ENCODE measurements around the gene CELF4.
"Not testable (repeated sequence)": the region's sequence is repeated elsewhere in the genome, so short reads cannot be mapped to it uniquely, and the experiment has no call there.

Gene CELF4

GRCh38 chr18:37473195-37473840, 92.3 kb downstream of the CELF4 start:
- FAIRE-seq (no peak), DNase-seq (ENCODE audit: low spot score) (no peak)

DNA sequence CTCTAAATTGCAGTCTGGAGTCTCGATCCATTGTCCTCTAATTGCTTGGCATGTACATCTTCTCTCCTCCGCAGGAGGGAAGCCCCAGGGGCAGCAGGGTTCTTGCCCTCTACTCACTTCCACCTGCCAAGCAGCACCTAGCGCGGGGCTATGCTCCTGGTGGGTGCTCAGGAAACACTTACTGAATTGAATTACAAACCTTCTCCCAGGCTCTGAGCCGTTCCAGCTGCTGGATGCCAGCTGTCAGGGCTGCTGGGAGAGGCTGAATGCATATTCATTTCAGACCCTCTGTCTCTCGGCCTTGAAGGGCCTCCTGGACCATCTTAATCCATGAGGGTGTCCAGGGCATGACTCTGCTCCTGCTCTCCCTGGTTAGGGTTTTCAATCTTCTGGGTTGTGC, 94.0 kb downstream of the CELF4 start:
- FAIRE-seq (no peak), DNase-seq (ENCODE audit: low spot score) (no peak)

DNA sequence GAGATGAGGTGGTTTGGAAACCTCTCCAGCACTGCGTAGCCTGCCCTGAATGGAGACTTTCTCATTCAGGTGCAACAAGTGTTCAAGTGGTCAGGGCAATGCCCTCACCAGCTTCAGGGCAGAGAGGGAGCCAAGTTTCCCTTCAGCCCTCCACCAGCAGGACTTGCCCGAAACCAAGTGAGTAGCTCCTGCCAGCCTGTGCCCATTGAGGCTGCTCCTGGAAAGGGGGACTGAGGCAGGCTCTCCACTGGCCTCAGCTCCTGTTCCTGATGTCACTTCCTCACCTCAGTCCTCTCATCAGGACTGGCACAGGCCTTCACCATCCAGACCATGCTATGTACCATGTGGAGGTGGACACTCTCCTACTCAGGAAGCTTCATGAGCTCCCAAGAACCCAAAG, 94.6 kb downstream of the CELF4 start:
- FAIRE-seq (no peak), DNase-seq (ENCODE audit: low spot score) (no peak)

DNA sequence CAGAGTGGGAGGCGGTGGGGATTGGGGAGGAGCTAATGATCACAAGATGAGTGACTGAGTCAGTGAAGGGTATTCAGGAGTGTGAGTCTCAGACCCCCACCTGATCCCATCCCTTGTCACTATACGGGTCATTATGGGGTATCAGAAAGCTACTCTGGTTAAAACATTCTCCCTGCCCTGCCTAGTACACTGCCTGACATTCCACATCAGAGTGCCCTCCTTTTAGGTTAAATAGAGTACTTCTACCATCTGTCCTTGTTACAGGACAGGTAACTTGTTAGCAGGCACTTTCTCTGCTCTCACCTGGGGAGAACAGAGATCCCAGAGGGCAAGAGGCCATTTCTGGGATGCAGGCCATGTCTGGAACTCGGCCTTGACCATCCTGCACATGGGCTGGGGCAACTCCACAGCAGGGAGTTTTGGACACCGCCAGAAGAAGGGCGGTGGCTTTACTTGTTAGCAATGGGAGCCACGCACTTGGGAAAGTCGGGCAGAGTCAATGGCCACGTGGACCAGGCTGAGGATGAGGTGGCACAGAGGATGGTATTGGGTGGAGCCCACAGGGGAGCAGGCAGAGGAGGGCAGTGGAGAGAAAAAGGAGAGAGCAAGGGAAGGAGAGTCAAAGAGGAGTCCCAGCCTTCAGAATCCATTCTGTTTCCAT, 98.5 kb downstream of the CELF4 start:
- no peak for FAIRE-seq
- no peak for DNase-seq (ENCODE audit: low spot score)

GRCh38 chr18:37465958-37466357, 99.6 kb downstream of the CELF4 start:
- DNase-seq (ENCODE audit: low spot score): no peak
- no peak for FAIRE-seq

- DNase-seq (ENCODE audit: low spot score) (no peak), FAIRE-seq (no peak)
Measured at GRCh38 chr18:37464257-37464656, 101.3 kb downstream of the CELF4 start.

DNA sequence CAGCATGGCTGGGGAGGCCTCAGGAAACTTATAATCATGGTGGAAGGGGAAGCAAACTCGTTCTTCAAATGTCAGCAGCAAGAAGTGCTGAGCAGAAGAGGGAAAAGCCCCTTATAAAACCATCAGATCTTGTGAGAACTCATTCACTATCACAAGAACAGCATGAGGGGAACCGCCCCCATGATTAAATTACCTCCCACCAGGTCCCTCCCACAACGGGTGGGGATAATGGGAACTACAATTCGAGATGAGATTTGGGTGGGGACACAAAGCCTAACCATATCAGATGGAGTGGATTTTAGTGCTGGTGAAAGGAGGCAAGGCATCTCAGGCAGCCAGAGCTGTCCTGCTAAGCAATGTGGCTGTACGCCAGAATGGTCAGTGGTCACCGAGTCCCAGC, 104.3 kb downstream of the CELF4 start:
- not testable (repeated sequence) for DNase-seq (ENCODE audit: low spot score); FAIRE-seq

- no peak for DNase-seq (ENCODE audit: low spot score)
- no peak for FAIRE-seq
Measured at GRCh38 chr18:37460604-37461003, 105.0 kb downstream of the CELF4 start.

DNA sequence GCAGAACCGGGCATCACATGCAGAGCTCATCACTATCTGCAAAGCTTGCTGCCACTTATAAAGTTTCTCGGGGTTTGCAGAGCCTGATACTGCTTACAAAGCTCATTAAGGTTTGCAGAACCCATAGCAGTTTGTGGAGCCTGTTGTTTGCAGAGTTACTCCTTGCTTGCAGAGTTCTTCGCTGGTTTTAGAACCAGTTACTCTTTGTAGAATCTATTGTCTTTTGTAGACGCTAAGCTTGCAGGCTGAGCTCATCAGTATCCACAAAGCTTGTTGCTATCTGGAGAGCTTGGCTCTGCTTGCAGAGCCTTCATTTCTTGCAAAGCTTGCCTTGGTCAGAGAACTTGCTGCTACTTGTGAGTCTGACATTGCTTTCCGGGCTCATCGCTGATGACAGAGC, 106.9 kb downstream of the CELF4 start:
- FAIRE-seq (no peak), DNase-seq (ENCODE audit: low spot score) (no peak)

- no peak for DNase-seq (ENCODE audit: low spot score)
- FAIRE-seq: no peak
Measured at GRCh38 chr18:37457753-37458152, 107.8 kb downstream of the CELF4 start.

DNA sequence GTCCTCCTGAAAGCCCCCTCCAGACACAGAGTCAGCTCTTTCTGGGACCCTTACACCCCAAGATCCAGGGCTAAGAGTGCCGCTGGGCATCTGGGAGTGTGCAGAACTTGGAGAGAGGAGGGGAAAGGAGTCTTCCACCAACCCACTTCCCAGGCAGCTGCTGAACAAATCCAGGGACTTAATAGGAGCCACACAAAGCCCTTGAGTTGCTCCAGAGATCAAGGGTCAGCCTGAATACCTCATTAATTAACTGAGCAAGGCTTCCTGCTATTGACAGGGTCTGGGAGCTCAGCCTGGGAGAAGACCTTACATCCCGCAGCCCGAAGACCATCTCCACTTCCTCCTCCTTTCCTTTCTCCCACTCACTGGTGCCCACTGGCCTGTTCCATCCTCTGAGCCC, 108.3 kb downstream of the CELF4 start:
- DNase-seq (ENCODE audit: low spot score): no peak
- FAIRE-seq: no peak

- no peak for FAIRE-seq
Measured at GRCh38 chr18:37456873-37457272, 108.7 kb downstream of the CELF4 start.

DNA sequence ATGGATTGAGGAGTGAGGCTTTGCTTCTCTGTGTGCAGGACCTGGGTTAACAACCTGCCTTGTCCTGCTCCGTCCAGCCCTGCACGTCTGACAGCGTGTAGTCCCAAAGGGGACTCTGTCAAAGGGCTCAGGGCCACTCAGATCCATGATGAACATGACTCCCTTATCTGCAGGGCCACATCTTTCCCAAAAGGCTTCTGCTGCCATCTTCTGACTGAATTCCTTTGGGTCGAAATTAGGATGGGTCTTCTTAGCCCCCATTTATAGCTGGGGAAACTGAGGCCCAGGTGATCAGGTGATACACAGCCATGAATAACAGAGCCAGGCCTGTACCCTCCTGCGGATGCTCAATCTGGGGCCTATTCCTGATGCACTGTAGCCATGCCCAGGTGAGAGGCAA, 109.2 kb downstream of the CELF4 start:
- no peak for DNase-seq (ENCODE audit: low spot score)
- FAIRE-seq: no peak

More at GRCh38 chr18:37456873-37457272, 108.7 kb downstream of the CELF4 start:
- no peak for DNase-seq (ENCODE audit: low spot score)

DNA sequence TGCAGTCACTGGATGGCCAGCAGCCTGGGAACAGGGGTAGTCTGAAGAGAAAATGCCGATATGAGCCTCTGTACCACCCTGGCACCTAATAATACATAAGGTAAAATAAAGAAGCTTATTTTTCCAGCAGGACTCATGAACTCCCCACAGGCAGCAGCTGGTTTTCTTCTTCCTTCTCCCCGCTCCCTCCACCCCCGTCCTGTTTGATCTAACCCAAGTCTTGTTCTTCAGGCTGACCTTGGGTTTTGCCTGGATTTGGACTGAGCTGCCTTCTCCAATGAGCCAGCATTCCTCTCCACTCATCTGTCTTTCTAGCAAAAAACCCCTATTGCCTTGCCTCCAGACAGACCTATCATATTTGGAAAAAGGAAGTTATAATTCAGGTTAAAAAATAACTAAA, 111.8 kb downstream of the CELF4 start:
- no peak for FAIRE-seq
- DNase-seq (ENCODE audit: low spot score): no peak

DNA sequence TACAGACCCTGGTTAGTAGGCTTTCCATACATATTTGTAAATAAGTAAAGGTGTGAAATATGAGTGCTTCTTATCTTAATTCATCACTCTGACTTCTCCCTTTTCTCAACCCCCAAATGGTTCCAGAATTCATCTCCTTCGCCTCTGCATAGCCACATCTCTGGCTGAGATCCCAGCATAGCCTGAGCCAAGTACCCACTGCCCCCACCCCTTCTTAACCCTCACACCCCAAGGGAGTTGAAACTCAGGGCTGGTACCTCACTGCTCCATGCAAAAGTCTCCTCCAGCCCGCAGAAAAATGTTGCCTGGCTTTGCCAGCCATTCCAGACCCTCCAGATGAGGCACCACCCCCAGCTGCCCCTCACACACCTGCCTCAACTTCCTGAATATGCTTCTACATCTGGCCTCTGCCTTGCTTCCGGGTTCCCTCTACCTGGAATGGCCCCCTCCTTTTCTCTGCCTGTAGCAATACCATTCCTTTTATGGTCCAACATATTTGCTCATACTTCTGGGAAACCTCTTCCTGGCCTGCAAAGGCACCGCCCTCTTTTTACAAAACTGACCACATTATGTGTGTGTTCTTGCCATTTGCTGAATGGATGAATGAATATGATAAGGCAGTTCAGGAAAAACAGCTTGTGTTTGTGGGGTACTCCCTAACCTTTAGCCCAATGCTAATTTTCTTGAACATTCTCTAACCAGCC, 112.8 kb downstream of the CELF4 start:
- no peak for DNase-seq (ENCODE audit: low spot score)
- FAIRE-seq: no peak

- FAIRE-seq: no peak
Measured at GRCh38 chr18:37452015-37452414, 113.6 kb downstream of the CELF4 start.

GRCh38 chr18:37451239-37451825, 114.3 kb downstream of the CELF4 start:
- no peak for DNase-seq (ENCODE audit: low spot score)
- no peak for FAIRE-seq

More at GRCh38 chr18:37452015-37452414, 113.6 kb downstream of the CELF4 start:
- DNase-seq (ENCODE audit: low spot score): no peak

- DNase-seq (ENCODE audit: low spot score) (no peak), FAIRE-seq (no peak)
Measured at GRCh38 chr18:37450434-37451132, 115.0 kb downstream of the CELF4 start.

GRCh38 chr18:37449618-37450017, 116.0 kb downstream of the CELF4 start:
- FAIRE-seq: no peak

DNA sequence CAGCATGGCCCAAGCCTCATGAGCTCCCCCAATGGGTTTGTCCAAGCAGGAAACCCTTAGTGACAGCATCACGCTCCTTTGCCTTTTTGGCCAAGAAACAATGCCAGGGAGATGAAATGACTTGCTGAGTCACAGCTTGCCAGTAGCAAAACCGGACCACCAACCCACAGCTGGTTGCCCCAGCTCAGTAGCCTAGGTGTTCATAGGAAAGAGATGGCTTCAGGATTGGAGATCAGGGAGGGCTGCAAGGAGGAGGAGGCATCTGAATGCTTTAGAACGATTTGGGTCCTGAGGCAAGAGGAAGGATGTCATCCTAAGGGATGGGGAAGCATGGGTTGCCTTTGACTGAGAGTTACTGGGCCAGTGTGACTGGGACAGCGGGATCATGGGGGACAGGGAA, 116.7 kb downstream of the CELF4 start:
- FAIRE-seq (no peak), DNase-seq (ENCODE audit: low spot score) (no peak)

More at GRCh38 chr18:37449618-37450017, 116.0 kb downstream of the CELF4 start:
- no peak for DNase-seq (ENCODE audit: low spot score)

Data from RCC 7860 (cell line).